ENCODE data around the gene NAV2.
"Not testable (repeated sequence)": the region's sequence is repeated elsewhere in the genome, so short reads cannot be mapped to it uniquely, and the experiment has no call there.

Gene NAV2

DNA sequence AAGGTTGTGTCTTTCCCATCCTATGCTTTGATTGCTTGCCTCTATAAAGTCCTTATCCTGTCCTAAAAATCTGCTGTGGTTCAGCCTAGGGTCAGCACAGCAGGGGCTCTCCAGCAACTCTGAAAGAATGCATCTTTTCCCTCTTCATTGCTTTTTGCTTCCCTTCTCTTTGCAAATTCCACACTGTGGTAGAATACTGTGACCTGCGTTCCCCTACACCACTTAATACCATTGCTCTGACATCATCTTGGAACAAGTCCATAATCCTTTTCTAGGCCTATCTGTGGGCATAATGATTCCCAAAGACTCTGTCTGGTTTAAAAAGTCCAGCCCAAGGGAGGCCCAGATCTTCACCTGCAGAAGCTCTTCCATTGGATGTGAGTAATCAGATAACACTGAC is 177.7 kb downstream of the NAV2 start:
- TF ChIP-seq, protein P1, sequence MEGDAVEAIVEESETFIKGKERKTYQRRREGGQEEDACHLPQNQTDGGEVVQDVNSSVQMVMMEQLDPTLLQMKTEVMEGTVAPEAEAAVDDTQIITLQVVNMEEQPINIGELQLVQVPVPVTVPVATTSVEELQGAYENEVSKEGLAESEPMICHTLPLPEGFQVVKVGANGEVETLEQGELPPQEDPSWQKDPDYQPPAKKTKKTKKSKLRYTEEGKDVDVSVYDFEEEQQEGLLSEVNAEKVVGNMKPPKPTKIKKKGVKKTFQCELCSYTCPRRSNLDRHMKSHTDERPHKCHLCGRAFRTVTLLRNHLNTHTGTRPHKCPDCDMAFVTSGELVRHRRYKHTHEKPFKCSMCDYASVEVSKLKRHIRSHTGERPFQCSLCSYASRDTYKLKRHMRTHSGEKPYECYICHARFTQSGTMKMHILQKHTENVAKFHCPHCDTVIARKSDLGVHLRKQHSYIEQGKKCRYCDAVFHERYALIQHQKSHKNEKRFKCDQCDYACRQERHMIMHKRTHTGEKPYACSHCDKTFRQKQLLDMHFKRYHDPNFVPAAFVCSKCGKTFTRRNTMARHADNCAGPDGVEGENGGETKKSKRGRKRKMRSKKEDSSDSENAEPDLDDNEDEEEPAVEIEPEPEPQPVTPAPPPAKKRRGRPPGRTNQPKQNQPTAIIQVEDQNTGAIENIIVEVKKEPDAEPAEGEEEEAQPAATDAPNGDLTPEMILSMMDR (IDR thresholded peaks at IDR 0.05; ENCODE audit: low read depth, low read length) = no peak
- DNase-seq (ENCODE audit: extremely low read depth, low read depth) = no peak

DNA sequence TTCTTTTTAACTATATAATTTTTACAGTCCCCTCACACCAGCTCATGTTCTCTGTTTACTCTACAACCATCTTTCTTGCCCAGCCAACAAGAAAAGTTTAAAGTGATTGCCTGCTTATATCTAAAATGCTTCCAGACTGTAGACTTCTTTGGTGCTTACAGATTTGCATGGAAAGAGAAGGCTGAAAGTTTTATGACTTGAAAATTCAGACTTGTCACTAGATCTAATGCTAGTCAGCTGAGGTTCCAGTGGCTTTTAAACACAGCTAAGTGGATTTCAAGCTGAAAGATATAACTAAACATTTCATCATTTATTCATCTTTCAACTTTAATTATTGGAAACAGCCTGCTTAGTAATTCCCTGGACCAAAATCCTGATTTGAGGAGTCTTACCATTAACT is 178.4 kb downstream of the NAV2 start:
- TF ChIP-seq, protein P1 (IDR thresholded peaks at IDR 0.05; ENCODE audit: low read depth, low read length) = no peak
- no peak for DNase-seq (ENCODE audit: extremely low read depth, low read depth)

DNA sequence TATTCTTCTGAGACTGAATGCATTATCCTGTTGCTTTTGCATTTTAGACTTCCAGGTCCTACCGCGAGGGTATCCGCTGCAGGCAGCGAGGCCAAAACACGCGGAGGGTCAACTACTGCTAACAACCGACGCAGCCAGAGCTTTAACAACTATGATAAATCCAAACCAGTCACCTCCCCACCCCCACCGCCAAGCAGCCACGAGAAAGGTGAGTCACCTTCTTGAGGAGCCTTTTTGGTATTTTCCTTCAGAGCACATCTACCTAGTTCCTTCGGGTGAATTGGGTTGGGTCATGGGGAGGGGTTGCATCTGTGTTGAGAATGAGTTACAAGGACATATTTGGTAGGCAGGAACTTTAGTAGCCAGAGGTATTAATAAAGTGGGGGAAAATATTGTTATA is 179.8 kb downstream of the NAV2 start:
- DNase-seq (ENCODE audit: extremely low read depth, low read depth) = no peak
- TF ChIP-seq, protein P1 (IDR thresholded peaks at IDR 0.05; ENCODE audit: low read depth, low read length) = no peak

DNA sequence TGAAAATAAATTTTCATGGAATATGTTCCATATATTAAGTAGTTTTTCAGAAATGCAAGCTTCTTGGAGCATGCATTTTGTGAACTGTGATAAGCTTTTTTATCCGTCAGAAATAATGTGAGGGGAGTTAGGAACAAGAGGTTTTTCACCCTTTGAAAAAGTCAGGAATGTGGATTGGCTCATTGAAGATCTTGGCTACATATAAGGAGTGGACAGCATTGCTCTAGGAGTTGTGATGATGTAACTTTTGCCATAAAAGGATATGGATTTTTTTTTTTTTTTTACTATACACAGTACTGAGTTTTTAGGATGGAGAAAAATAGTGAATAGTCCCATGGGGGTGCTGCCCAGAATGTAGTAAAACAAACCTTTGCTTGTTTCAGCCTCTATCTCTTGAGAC is 180.2 kb downstream of the NAV2 start:
- TF ChIP-seq, protein P1 (IDR thresholded peaks at IDR 0.05; ENCODE audit: low read depth, low read length) = no peak
- no peak for DNase-seq (ENCODE audit: extremely low read depth, low read depth)

DNA sequence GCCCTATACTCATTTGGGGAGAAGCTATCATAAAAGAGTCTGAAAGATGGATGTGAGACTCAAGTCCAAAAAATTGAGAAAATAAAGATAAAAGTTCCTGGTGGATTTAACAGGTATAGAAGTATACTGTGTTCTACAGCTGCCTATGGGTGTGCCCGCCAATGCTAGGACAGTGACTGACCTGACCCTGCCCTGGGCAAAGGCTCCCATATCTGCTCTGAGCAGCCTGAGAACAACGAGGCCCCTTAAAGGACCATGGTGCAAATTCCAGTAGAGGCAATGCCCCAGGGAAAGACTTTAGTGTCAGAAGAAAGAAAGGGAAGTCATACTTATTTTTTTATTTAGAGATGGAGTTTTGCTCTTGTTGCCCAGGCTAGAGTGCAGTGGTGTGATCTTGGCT is 181.8 kb downstream of the NAV2 start:
- TF ChIP-seq, protein P1 (IDR thresholded peaks at IDR 0.05; ENCODE audit: low read depth, low read length) = no peak
- no peak for DNase-seq (ENCODE audit: extremely low read depth, low read depth)

DNA sequence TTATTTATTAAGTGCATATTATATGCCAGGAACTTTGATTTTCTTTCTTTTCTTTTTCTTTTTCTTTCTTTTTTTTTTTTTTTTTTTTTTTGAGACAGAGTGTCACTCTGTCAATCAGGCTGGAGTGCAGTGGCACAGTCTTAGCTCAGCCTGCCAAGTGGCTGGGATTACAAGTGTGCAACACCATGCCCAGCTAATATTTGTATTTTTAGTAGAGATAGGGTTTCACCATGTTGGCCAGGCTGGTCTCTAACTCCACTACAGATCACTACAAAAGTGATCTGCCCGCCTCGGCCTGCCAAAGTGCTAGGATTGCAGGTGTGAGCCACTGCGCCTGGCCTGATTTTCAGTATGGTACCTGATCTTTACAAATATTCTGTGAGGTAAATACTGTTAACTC is 182.4 kb downstream of the NAV2 start:
- not testable (repeated sequence) for DNase-seq (ENCODE audit: extremely low read depth, low read depth)

DNA sequence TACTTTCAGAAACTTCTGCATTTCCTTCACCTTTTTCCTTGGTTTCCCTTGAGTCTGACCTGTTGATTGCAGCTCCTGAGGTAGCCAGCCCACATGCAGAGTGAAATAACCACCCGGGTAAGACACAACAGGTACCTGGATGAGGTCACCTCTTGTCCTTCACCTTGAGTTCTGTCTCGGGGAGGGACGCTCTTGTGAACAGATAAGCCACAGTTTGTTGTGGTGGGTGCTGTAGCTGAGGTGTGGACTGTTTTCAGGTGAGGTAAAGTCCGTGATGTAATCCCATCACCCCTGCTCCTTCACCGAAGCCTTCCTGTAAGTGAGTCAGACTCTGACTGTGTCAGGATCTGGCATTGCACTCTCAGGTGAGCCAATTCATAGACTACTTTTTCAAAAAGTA is 183.1 kb downstream of the NAV2 start:
- no peak for DNase-seq (ENCODE audit: extremely low read depth, low read depth)
- TF ChIP-seq, protein P1 (IDR thresholded peaks at IDR 0.05; ENCODE audit: low read depth, low read length) = no peak

DNA sequence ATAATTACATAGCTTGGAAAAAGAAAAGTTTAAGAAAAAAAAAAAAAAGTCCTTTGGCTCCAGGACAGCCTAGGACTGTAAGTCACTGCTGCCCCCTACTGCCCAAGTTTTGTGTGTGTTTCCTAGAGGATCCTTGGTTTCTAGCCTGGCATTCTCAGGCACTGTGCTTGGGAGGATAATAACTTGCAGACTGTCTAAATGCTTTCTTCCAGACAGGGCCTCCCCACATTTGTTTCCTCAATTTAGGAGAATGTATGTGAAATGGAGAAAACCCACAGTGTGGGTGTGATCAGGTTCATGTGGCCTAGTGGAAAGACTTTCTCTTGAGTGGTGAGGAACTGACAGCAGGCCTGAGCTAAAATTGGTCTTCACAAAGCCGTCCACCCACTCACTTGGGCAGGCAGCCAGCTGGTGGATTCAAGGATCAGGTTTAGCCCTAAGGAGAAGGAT is 191.0 kb downstream of the NAV2 start:
- TF ChIP-seq, protein P1 (IDR thresholded peaks at IDR 0.05; ENCODE audit: low read depth, low read length) = peak; percentile 82
- peak; percentile 79 for DNase-seq (ENCODE audit: extremely low read depth, low read depth)

All from AG09319 (cell line).